GM19372 (cell line): ENCODE measurements around the gene KRTAP4-11.
"Not testable (repeated sequence)": the region's sequence is repeated elsewhere in the genome, so short reads cannot be mapped to it uniquely, and the experiment has no call there.

Source experiments
- ATAC-seq: cut with Tn5 transposase; IDR thresholded peaks from one replicate; pipeline ENCODE4 v1.9.1; 2021; ENCODE audit warnings: mild to moderate bottlenecking, low read depth, moderate library complexity; ENCODE audit not compliant: unreplicated experiment

Gene KRTAP4-11

DNA sequence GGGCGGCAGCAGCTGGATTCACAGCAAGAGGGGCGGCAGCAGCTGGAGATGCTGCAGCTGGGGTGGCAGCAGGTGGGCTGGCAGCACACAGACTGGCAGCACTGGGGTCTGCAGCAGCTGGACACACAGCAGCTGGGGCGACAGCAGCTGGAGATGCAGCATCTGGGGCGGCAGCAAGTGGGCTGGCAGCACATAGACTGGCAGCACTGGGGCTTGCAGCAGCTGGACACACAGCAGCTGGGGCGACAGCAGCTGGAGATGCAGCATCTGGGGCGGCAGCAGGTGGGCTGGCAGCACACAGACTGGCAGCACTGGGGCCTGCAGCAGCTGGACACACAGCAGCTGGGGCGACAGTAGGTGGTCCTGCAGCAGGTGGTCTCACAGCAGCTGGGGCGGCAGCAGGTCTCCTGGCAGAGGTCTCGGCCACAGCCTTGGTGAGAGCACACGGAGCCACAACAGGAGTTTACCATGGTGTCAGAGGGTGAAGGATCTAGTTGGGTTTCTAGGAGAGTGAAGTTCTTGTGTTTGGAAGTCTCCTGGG is at the start of gene KRTAP4-11:
KRTAP4-11 (minus strand) TSS at position 528 of the 541 bp plus-strand sequence; CDS start at position 470, 58 bp downstream.
- ATAC-seq: not testable (repeated sequence)

DNA sequence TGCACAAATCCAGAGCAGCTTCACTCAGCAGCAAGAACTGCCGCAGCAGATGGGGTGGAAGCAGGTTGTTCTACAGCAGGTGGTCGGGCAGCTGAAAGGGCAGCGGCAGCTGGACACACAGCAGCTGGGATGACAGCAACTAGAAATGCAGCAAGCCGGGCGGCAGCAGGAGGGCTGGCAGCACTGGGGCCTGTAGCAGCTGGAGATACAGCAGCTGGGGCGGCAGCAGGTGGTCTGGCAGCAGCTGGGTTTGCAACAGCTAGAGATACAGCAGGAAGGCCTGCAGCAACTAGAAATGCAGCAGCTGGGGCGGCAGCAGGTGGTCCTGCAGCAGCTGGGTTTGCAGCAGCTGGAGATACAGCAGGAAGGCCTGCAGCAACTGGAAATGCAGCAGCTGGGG is 49.4 kb upstream of the KRTAP4-11 start:
- ATAC-seq: no peak

DNA sequence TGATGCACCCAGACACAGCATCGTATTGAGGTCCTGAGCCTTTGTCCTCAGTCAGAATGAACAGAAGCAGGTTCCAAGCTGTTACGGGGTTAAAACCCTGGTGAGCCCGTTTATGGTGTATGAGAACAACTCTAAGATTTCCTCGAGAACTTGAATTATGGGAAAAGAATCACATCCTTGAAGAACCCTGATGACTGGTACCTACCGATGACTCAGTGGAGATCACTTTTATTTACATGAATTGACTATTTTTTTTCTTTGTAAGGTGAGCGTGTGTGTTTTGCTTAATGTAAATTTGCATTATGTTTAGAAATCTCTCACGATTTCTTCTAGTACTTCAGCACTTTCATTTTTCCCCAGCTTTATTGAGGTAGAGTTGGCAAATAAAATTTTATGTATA is 45.7 kb upstream of the KRTAP4-11 start:
- no peak for ATAC-seq

DNA sequence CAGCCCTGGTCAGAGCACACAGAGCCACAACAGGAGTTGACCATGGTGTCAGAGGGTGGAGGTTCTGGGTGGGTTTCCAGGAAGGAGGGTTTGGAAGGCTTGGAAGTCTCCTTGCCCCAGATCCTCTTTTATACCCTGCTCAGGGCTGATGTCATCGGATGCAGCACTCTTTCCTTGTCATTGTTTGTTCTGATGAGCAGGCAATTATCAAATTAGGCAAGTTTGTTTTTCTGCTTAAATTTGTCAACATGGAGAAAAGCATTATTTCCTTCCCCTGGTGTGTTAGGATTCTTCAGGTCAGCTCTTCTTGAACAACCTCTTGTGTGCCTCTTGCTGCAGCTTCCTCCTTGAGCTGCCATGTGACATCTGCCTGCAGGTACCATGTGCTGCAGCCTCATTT is 42.5 kb upstream of the KRTAP4-11 start, which contains the start of gene KRTAP4-4:
KRTAP4-4 (minus strand) TSS at position 101 of the 400 bp plus-strand sequence; CDS start at position 44, 57 bp downstream.
- ATAC-seq: no peak

DNA sequence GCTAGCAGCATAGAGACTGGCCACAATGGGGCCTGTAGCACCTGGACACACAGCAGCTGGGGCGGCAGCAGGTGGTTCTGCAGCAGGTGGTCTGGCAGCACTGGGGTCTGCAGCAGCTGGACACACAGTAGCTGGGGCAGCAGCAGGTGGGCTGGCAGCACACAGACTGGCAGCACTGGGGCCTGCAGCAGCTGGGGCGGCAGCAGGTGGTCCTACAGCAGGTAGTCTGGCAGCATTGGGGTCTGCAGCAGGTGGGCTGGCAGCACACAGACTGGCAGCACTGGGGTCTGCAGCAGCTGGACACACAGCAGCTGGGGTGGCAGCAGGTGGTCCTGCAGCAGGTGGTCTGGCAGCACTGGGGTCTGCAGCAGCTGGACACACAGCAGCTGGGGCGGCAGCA is 42.0 kb upstream of the KRTAP4-11 start:
- ATAC-seq: not testable (repeated sequence)

DNA sequence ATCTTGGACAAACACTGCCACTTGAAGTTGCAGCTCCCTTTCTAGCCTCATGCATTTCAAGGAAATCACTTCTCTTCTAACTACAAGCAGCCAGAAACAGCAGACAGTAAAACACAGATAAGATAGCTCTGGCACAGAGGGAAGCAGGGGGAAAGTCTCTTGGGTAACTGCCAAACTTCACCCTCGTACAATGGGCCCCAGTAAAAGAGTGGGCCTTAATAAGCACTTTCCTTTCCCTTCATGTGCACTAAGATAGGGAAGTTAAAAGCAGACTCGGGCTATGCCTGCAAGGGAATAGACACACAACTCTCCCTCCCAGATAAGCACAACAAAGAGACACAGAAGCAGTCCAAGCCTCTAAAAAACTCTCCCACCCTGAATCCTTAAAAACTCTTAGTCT is 35.7 kb upstream of the KRTAP4-11 start:
- no peak for ATAC-seq

DNA sequence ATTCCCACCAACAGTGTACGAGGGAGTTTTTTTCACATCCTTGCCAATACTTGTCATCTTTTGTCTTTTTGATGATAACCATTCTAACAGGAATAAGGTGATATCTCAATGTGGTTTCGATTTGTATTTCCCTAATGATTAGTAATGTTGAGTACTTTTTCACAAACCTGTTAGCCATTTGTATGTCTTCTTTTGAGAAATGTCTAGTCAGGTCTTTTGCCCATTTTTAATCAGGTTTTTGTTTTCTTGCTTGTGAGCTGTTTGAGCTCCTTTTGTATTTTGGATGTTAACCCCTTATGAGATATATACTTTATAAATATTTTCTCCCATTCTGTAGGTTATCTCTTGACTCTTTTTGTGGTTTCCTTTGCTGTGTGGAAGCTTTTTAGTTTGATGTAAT is 33.4 kb upstream of the KRTAP4-11 start:
- no peak for ATAC-seq

DNA sequence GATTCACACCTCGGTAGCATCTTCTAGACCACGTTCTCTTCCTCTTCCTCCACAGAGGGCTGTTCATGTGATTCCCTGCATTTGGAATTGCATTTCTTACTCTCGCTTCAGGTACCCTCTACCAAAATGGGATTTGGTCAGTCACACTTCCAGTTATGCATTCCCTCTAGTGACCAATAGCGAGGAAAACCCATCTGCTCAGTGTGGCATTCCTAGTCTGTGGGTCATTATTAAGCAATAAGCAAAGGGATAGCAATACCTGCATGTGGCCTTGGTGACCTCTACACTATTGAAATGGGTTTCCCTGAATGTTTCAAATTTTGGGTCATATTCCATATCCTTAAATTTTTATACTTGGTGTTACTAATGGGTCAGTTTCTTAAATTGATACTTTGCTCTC is 31.9 kb upstream of the KRTAP4-11 start:
- ATAC-seq: no peak

DNA sequence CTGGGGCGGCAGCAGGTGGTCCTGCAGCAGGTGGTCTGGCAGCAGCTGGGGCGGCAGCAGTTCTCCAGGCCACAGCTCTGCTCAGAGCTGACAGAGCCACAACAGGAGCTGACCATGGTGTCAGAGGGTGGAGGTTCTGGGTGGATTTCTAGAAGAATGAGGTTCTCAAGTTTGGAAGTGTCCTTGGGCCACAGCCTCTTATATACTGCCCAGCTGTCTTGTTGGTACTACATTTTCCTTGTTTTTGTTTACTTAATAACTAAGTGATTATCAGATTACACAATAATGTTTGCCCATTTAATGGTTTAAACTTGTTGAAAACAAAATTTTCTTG is 31.4 kb upstream of the KRTAP4-11 start, which contains the start of gene KRTAP4-5:
KRTAP4-5 (minus strand) TSS at position 174 of the 334 bp plus-strand sequence; CDS start at position 116, 58 bp downstream.
- no peak for ATAC-seq

DNA sequence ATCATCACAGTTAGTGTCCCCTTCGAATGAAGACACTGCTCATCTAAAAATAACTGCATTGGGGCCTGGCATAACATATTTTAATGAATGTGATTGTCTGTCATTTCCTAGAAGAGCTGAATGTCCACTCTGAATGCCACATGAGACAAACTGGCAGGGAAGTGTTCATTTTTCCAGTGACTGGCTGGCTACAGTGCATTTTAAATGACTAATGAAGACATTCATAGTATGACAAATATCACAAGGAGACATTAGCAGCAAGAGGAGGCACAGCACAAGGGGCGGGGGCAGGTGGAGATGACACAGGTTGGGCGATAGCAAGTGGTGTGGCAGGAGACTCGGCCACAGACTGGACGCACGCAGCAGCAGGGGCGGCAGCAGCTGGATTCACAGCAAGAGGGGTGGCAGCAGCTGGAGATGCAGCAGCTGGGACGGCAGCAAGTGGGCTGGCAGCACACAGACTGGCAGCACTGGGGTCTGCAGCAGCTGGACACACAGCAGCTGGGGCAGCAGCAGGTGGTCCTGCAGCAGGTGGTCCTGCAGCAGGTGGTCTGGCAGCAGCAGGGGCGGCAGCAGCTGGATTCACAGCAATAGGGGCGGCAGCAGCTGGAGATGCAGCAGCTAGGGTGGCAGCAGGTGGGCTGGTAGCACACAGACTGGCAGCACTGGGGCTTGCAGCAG is 30.9 kb upstream of the KRTAP4-11 start:
- not testable (repeated sequence) for ATAC-seq

DNA sequence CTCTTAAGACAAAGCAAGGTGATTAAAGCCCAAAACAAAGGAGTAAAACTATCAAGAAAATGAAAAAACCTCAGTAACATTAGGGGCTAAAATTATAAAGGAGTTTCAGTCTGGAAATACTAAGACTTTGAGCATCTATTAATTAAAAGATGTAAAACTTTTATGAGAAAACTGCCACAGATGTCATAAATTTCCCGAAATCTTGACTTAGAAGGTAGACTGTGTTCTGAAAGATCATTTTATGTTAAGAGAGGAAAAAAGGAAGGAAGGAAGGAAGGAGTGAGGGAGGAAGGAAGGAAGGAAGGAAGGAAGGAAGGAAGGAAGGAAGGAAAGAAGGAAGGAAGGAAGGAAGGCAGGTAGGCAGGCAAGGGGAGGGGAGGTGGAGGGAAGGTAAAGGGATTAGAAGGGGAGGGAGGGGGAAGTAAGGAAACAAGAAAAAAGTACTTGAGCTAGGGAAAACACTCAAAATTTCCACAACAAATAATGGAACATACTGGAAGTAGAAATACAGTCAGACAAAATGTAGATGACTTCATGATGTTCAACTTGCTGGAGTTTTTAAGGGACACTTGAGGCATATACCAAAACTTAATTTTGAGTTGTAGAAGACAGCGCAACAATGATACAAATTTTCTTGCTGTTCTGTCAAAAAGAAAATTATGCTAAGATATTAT is 29.5 kb upstream of the KRTAP4-11 start:
- ATAC-seq: no peak

DNA sequence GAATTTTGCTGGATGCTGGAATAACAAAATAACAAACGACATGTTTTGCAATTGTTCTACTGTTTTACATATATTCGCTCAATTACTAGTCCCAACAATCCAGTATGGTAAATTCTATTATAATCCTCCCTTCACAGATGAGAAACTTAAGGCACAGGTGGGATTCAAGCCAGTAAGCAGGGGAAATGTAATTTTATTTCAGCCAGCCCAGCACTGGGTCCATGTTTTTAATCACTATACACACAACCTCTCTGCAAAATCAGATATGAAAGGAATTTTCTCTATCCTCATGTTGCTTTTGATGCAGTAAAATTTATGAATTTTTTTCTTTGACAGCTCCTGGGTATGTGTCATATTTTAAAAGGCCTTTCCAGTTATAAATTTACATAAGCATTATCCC is 27.1 kb upstream of the KRTAP4-11 start:
- ATAC-seq: no peak

DNA sequence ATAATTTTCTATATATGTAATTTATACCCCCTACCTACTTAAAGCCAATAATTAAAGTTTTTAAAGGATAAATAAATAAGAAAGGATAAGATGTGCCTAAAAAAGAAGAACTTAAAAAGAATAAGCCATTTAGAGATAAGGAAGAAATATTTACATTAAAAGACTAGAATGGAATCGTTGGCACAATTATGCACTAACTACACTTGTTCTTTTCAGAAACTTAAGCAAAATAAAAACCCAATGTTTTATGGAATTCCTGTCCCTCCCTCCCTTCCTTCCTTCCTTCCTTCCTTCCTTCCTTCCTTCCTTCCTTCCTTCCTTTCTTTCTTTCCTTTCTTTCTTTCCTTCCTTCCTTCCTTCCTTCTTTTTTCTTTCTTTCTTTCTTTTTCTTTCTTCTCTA is 26.7 kb upstream of the KRTAP4-11 start:
- no peak for ATAC-seq

DNA sequence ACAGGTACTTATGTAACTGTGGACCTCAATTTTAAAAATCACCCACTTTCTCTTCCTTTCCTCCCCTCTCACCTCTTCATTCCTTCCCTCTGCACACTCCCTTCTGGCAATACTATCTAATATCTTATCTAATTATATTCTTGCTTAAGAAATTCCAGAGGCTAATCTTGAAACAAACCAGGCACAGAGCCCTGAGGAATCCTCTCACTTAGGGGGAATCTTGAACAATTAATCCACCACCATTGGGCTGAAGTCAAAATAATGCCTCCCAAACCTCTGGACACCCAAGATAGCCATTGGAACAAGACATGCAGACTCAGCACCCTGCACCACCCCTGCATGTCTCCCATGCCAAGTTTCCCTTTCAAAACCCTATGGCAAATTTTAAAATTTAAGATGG is 23.2 kb upstream of the KRTAP4-11 start:
- ATAC-seq: no peak

DNA sequence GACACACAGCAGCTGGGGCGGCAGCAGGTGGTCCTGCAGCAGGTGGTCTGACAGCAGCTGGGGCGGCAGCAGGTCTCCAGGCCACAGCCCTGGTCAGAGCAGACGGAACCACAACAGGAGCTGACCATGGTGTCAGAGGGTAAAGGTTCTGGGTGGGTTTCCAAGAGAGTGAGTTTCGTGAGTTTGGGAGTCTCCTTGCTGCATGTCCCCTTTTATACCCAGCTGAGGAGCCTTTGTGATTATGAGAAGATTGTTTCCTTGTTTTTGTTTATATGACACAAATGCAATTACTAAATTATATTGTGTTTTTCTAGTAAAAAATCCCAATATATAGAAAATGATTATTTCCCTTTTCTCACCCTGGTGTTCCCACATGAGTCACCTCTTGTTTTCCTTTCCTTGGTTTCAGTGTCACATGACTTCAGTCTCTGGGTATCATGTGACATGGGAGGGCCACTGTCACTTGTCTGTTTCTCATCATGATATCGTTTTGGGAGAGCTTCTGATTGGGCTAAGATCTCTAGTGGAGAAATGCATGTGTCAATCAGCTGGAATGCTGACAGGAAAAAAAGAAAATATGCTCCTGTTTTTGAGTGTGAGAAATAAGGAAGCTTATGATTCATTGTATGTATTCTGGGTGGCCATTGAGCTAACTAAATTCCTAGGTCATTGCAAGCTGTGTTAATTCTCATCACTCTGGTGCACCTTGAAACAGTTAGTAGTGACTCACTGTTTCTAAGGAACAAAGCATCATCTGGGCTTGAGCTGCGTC is 22.4 kb upstream of the KRTAP4-11 start, which contains the start of gene KRTAP4-6:
KRTAP4-6 (minus strand) TSS at position 185 of the 772 bp plus-strand sequence; CDS start at position 128, 57 bp downstream.
- no peak for ATAC-seq

DNA sequence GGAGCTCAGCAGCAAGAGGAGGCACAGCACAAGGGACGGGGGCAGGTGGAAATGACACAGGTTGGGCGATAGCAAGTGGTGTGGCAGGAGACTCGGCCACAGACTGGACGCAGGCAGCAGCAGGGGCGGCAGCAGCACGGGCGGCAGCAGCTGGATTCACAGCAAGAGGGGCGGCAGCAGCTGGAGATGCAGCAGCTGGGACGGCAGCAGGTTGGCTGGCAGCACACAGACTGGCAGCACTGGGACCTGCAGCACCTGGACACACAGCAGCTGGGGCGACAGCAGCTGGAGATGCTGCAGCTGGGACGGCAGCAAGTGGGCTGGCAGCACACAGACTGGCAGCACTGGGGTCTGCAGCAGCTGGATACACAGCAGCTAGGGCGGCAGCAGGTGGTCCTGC is 21.7 kb upstream of the KRTAP4-11 start:
- not testable (repeated sequence) for ATAC-seq

DNA sequence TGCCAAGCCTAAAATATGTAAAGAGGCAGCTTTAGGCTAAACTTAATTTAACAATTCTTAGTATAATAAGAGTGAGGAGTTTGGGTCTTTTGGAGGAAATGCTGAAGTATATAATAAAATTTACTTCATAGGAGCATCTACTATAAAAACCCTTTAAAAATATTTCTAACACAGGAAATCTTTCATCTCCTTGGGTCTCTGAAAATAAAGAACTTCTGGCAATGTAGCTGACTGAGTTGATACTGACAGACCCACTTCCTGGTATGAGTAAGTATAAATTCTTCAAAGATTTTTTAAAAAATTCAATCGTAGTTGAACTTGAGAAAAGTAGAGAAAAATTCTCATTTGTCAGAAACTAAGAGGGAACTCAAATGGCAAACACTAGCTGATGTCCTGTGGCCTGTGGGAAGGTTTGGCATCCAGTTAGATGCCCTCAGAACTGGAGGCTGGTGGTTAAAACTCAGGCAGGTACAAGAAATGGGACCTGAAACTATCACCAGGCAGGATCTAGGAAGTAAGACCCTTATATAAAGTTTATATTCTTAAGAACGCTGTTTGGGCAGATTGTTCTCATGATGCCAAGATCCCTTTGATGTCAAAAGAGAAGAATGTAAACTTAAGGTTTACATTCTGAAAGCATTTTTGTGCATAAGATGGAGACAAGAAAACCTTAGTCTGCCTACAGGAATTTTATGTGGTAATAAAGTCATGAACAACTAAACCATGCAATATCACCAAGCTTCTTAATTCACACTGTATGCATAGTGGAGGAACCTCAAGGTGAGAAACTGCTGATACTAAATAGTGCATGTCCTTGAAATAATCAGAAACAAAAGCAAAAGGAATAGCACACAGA is 15.9 kb upstream of the KRTAP4-11 start:
- no peak for ATAC-seq

DNA sequence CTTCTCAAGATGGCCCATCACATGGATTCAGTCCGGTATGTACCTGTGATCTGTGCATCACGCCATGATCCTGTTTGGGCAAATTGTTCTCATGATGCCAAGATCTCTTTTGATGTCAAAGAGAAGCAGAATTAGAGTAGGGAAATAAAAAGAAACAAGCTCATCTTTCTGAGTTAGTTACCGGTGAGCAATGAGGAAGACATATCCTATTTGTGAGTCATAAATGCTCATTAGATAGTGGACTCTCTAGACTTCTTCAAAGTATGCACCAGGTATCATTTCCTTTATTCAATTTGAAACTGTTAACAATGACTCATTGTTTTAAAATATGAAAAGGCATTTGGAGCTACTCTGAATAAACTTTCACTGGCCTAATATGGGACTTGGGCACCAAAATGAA is 13.8 kb upstream of the KRTAP4-11 start:
- no peak for ATAC-seq

DNA sequence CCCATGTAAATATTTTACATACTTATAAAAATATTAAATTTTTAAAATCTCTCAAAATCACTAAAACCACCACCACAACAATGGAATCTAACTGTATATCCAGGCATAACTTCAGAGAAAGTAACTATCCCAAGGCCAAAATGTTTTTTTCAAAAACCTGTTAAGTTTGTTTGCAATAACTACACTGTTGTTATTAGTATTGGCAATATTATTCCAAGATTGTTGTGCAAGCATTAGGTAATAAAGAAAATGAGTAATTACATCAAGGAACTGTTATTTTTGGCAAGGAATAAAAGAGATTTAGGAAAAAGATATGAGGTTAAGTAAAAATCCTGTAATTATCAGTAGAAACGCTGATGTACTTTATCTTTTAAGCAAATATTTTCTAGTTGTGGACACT is 9.2 kb upstream of the KRTAP4-11 start:
- no peak for ATAC-seq

DNA sequence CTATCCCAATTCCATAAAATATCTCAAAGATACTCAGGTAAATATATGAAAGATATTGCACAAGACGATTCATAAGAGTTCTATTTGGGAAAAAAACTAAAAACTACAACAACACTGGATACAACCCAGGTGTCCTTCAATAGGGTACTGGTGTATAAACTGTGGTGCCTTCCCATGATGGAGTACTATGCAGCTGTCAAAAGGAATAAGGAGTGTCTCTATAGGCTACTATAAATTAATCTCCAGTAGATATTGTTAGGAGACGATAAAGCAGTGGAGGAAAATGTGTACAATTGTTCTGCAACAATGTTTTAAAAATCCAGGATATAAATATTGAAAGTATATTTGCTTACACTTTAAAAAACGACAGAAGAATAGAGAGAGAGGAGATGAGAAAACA is 8.2 kb upstream of the KRTAP4-11 start:
- ATAC-seq: no peak
